ENCODE data around the gene C14orf132. TPM values are rescaled to one million over a fixed set of nuclear protein-coding genes. Genes with fewer than 3 reads are reported as not detected.

C14orf132 gene
- polyA plus RNA-seq, 1 donor, result 16.4 TPM

GRCh38 chr14:96121660-96122395, 82.7 kb downstream of the C14orf132 start:
- DNase-seq, result no peak

DNA sequence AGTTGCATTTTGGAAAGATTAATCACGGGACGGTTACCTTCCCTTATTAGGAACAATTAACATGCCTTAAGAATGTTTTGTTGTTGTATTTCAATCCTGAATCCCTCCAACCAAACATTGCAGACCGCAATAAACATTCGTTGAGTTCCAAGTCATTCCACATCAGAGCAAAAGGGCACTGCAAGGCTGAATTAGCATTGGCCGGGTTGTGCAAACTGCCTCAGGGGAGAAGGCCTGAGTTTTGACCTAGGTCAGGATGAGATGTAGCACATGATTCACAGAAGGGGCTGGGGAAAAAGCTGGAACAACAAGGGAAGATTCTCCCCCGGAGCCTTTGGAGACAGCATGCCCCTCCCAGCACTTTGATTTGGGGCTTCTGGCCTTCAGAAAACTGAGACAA, 83.3 kb downstream of the C14orf132 start:
- DNase-seq, result no peak

- DNase-seq, result no peak
Measured at GRCh38 chr14:96125536-96125935, 86.4 kb downstream of the C14orf132 start.

- no peak for DNase-seq
Measured at GRCh38 chr14:96126339-96126782, 87.2 kb downstream of the C14orf132 start.

- peak; percentile 25 for DNase-seq
Measured at GRCh38 chr14:96126783-96127271, 87.7 kb downstream of the C14orf132 start.

GRCh38 chr14:96129128-96129736, 90.1 kb downstream of the C14orf132 start:
- no peak for DNase-seq

GRCh38 chr14:96130391-96130790, 91.2 kb downstream of the C14orf132 start:
- DNase-seq, result no peak

GRCh38 chr14:96130854-96131253, 91.7 kb downstream of the C14orf132 start:
- DNase-seq, result no peak

DNA sequence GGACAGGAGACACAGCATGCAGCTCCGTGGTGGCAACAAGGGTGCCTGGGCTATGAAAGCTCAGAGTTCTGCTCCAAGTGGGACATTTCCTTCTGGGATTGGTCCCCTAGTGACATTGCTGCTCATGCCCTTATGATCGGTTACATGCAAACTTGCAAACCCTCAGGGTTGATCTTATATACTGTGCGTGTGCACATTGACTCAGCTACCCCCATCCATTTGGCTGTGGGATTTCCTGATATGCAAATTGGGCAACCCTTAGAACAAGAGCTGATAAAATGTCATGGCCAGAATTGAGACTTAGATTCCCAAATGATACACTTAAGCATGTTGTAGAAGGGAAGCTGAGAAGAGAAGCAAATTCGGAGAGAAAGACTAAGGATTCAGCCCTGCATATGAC, 92.7 kb downstream of the C14orf132 start:
- DNase-seq, result no peak

DNA sequence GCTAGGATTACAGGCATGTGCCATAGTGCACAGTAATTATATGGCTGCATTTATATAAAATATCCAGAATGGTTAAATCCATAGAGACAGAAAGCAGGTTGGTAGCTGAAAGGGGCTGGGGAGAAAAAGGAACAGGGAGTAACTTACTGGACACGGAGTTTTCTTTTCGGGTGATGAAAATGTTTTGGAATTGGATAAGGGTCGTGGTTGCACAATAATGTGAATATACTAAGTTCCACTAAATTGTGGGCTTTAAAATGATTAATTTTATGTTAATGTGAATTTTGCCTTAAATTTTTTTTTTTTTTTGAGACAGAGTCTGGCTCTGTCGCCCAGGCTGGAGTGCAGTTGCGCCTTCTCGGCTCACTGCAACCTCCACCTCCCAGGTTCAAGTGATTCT, 95.3 kb downstream of the C14orf132 start:
- DNase-seq, result no peak

GRCh38 chr14:96135285-96135684, 96.1 kb downstream of the C14orf132 start:
- DNase-seq, result no peak

DNA sequence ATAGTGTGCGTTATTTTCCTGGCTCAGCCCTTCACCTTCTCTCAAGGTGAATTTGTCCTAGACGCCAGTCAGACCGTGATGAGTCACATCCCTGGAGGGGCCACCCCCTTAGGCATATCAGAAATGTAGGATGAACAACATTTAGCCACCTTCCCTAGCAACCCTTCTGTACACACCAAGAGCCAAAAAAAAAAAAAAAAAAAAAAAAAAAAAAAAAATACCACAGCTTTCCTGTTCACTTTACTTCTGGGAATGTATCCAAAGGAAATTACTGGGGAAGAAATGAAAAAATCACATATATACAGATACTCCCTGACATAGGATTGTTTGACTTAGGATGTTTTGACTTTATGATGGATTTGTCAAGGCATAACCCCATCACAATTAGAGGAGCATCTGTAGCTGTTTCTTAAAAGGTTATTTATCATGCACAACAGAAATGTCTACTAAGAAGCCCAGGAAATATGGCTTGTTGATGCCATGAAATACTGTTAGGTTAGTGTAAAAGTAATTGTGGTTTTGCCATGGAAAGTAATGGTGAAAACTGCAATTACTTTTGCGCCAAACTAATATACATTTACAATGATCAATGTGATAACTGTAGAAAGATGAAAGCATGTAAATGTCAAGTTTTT, 97.3 kb downstream of the C14orf132 start:
- no peak for DNase-seq

DNA sequence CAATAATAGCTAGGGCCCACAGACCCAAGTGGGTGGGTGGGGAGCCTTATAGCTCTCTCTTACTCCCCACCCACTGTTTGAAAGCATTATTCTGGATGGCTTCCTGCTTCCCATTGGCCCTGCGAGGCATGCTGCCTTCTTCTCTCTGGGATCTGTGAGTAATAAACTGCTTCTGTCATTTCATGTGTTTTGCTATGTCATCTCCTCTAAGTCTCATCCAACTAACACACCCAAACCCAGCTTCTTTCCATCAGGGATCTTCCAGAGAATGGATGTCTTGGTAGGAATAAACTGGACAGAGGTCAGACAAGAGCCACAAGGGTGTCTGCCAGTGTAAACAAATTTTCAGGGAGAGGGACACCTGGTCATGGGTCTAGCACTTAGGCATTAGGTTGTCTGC, 99.1 kb downstream of the C14orf132 start:
- DNase-seq, result no peak

DNA sequence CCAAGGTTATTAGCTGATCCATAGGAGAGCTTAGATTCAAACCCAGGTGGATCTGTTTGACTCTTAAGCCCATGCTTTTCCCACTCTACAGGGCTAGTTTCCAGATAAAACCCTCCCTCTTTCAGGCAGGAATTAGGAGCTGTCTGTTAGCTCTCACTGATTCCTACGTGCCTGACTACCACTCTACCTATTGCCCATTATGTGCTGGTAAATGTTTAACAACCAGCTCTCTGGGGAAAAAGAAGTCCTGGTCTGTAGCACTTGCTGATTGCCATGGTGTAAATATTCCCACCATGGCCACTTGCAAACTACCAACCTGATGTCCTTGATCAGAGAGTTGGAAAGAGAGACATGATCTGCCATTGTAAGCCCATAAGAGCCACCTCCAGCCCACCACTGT, 100.0 kb downstream of the C14orf132 start:
- DNase-seq, result no peak

DNA sequence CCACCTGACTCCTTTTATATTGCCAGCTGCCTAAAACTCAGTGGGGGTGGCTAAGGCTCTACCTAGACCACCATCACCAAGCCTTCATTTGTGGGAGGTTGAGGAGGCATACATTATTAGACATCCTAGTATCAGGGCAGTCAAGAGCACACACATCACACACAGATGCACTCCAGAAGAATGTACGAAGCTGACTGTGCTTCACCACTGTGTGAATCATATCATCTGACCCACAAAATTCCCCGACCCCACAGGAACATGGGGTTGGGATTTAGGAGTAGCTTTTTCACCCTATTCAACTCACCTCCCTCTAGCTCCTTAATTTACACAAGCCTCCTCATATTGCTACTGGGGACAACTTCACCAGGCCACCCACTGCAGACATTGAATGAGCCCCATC, 100.7 kb downstream of the C14orf132 start:
- no peak for DNase-seq

DNA sequence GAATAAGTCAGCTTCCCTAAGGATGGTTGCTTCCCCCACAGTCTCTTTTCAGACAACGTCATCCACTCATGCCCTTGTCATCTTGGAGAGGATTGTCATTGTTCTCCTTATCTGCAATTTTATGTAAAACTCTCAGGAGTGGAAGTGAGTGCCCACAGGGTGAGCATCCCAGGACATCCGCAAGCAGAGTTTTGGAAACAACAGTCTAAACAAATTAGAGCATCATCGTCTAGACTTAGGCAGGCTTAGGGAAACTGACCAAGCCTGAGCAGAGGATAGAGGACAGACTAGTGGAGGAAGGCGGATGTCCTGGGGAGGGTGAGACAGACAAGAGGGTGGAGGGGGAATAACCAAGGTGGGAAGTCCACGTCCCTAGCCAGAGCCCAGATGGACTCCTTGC, 101.8 kb downstream of the C14orf132 start:
- no peak for DNase-seq

Other genes with a start within 250 kb of the C14orf132 start
- not detected for gene TUNAR, start 162.5 kb upstream of the C14orf132 start, polyA plus RNA-seq (ENCODE audit: insufficient read length)
- gene BDKRB2, start 165.5 kb downstream of the C14orf132 start, polyA plus RNA-seq (ENCODE audit: insufficient read length), result 2.5 TPM
- gene BDKRB1, start 216.8 kb downstream of the C14orf132 start, polyA plus RNA-seq (ENCODE audit: insufficient read length), result 0.94 TPM

Measured in hindlimb muscle (tissue), 1 donor.